ENCODE results near the gene RARB. TPM values are rescaled to one million over a fixed set of nuclear protein-coding genes. Genes with fewer than 3 reads are reported as not detected.

RARB gene
- total and polyA plus RNA-seq, 4 experiments from 2014 or later, result 0.07 TPM; not detected in 3

GRCh38 chr3:25423780-25424588, 4.1 kb upstream of the RARB start:
- Histone ChIP-seq H3K4me3 (ENCODE audit: low read length in 2 of 2) (no peak overlapping the region), H3K9me3 (ENCODE audit: control insufficient read depth in 1 of 2, low read length in 2 of 2) (no peaks in the 10 kb centered on the region), H3K27ac (ENCODE audit: low read depth, low read length) (no peak overlapping the region), H3K36me3 (ENCODE audit: insufficient read depth, low read length) (no peaks in the 10 kb centered on the region), H3K4me1 (ENCODE audit: insufficient read depth, low read length) (no peaks in the 10 kb centered on the region), H3K27me3 (ENCODE audit: insufficient read depth, low read length) (no peaks in the 10 kb centered on the region)
- ChIA-PET CTCF (ENCODE audit: partially characterized antibody) (no interaction called here), POLR2A (ENCODE audit: partially characterized antibody) (no interaction called here)
- Mint-ChIP-seq H3K9me3 (peaks cover 0 to 5% (median under 1%) of the 10 kb centered on the region in 8 donors), H3K27ac (no peak overlapping the region), H3K4me3 (no peak overlapping the region), H3K27me3 (peaks cover 12 to 13% of the 10 kb centered on the region in 2 donors), H3K4me1 (peaks cover 0 to 4% (median 3%) of the 10 kb centered on the region in 4 donors), H3K36me3 (no peaks in the 10 kb centered on the region)
- intact Hi-C loops (cut with micrococcal nuclease), result no loop called here
- DNase-seq, result no peak

- H3K27me3 Mint-ChIP-seq, result peaks cover 12 to 13% of the 10 kb centered on the region in 2 donors
- POLR2A ChIA-PET (ENCODE audit: partially characterized antibody), result no interaction called here
- no peak overlapping the region for H3K4me3 ChIP-seq (ENCODE audit: low read length in 2 of 2)
- CTCF ChIA-PET (ENCODE audit: partially characterized antibody), result no interaction called here
- H3K36me3 Mint-ChIP-seq, result no peaks in the 10 kb centered on the region
- no peak overlapping the region for H3K27ac ChIP-seq (ENCODE audit: low read depth, low read length)
- no peak for DNase-seq
- no peak overlapping the region for H3K27ac Mint-ChIP-seq
- no peak overlapping the region for H3K4me3 Mint-ChIP-seq
- H3K27me3 ChIP-seq (ENCODE audit: insufficient read depth, low read length), result no peaks in the 10 kb centered on the region
- no peaks in the 10 kb centered on the region for H3K4me1 ChIP-seq (ENCODE audit: insufficient read depth, low read length)
- H3K36me3 ChIP-seq (ENCODE audit: insufficient read depth, low read length), result no peaks in the 10 kb centered on the region
- no peaks in the 10 kb centered on the region for H3K9me3 ChIP-seq (ENCODE audit: control insufficient read depth in 1 of 2, low read length in 2 of 2)
- peaks cover 0 to 4% (median 3%) of the 10 kb centered on the region in 4 donors for H3K4me1 Mint-ChIP-seq
- peaks cover 0 to 5% (median 0%) of the 10 kb centered on the region in 8 donors for H3K9me3 Mint-ChIP-seq
- intact Hi-C loops (cut with micrococcal nuclease), result no loop called here
Measured at GRCh38 chr3:25424614-25425013, 3.4 kb upstream of the RARB start.

GRCh38 chr3:25426408-25426807, 1.7 kb upstream of the RARB start:
- intact Hi-C loops (cut with micrococcal nuclease), result no loop called here
- POLR2A ChIA-PET (ENCODE audit: partially characterized antibody), result no interaction called here
- H3K27me3 Mint-ChIP-seq, result peaks cover 12 to 15% of the 10 kb centered on the region in 2 donors

DNA sequence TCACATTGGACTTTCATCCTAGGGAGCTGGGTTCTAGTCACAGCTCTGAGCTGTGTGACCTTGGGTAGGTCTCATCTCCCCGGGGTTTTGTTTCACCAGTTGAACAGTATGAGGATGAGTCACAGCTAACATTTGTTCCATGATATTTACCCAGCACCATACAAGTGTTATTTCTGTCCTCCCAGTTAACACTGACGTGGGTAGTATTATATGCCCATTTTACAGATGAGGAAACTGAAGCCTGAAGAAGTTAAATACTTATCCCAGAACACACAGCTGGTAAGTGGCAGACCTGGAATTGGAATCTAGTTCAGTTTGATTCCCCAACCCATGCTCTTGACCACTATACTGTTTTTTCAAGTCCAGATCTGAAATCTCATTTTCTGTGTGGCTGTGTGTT, 908 bp upstream of the RARB start:
- Mint-ChIP-seq H3K9me3 (peaks cover 0 to 5% (median 0%) of the 10 kb centered on the region in 8 donors), H3K4me3 (no peak overlapping the region), H3K27me3 (peaks cover 12 to 15% of the 10 kb centered on the region in 2 donors), H3K27ac (no peak overlapping the region), H3K4me1 (peaks cover 0 to 4% (median 3%) of the 10 kb centered on the region in 4 donors), H3K36me3 (no peaks in the 10 kb centered on the region)
- ChIA-PET POLR2A (ENCODE audit: partially characterized antibody) (no interaction called here), CTCF (ENCODE audit: partially characterized antibody) (no interaction called here)
- intact Hi-C loops (cut with micrococcal nuclease), result no loop called here
- Histone ChIP-seq H3K27ac (ENCODE audit: low read depth, low read length) (no peak overlapping the region), H3K4me1 (ENCODE audit: insufficient read depth, low read length) (no peaks in the 10 kb centered on the region), H3K36me3 (ENCODE audit: insufficient read depth, low read length) (no peaks in the 10 kb centered on the region), H3K9me3 (ENCODE audit: control insufficient read depth in 1 of 2, low read length in 2 of 2) (no peaks in the 10 kb centered on the region), H3K4me3 (ENCODE audit: low read length in 2 of 2) (no peak overlapping the region), H3K27me3 (ENCODE audit: insufficient read depth, low read length) (peaks cover 4% of the 10 kb centered on the region)
- no peak for DNase-seq

More at GRCh38 chr3:25426408-25426807, 1.7 kb upstream of the RARB start:
- H3K27me3 ChIP-seq (ENCODE audit: insufficient read depth, low read length), result peaks cover 4% of the 10 kb centered on the region
- DNase-seq, result no peak
- no peak overlapping the region for H3K27ac ChIP-seq (ENCODE audit: low read depth, low read length)
- Mint-ChIP-seq H3K36me3 (no peaks in the 10 kb centered on the region), H3K4me1 (peaks cover 0 to 4% (median 3%) of the 10 kb centered on the region in 4 donors), H3K27ac (no peak overlapping the region), H3K9me3 (peaks cover 0 to 5% (median 0%) of the 10 kb centered on the region in 8 donors), H3K4me3 (no peak overlapping the region)
- no peaks in the 10 kb centered on the region for H3K4me1 ChIP-seq (ENCODE audit: insufficient read depth, low read length)
- no peaks in the 10 kb centered on the region for H3K36me3 ChIP-seq (ENCODE audit: insufficient read depth, low read length)
- CTCF ChIA-PET (ENCODE audit: partially characterized antibody), result no interaction called here
- H3K4me3 ChIP-seq (ENCODE audit: low read length in 2 of 2), result no peak overlapping the region
- H3K9me3 ChIP-seq (ENCODE audit: control insufficient read depth in 1 of 2, low read length in 2 of 2), result no peaks in the 10 kb centered on the region

GRCh38 chr3:25427563-25427941, 511 bp upstream of the RARB start:
- DNase-seq, result no peak
- Histone ChIP-seq H3K4me1 (ENCODE audit: insufficient read depth, low read length) (no peaks in the 10 kb centered on the region), H3K27me3 (ENCODE audit: insufficient read depth, low read length) (peaks cover 4% of the 10 kb centered on the region), H3K4me3 (ENCODE audit: low read length in 2 of 2) (no peak overlapping the region), H3K36me3 (ENCODE audit: insufficient read depth, low read length) (no peaks in the 10 kb centered on the region), H3K9me3 (ENCODE audit: control insufficient read depth in 1 of 2, low read length in 2 of 2) (no peaks in the 10 kb centered on the region), H3K27ac (ENCODE audit: low read depth, low read length) (no peak overlapping the region)
- POLR2A ChIA-PET (ENCODE audit: partially characterized antibody), result no interaction called here
- H3K4me3 Mint-ChIP-seq, result no peak overlapping the region
- no peak overlapping the region for H3K27ac Mint-ChIP-seq
- no peaks in the 10 kb centered on the region for H3K36me3 Mint-ChIP-seq
- CTCF ChIA-PET (ENCODE audit: partially characterized antibody), result no interaction called here
- H3K9me3 Mint-ChIP-seq, result peaks cover 0 to 5% (median 0%) of the 10 kb centered on the region in 8 donors
- H3K27me3 Mint-ChIP-seq, result peaks cover 12 to 15% of the 10 kb centered on the region in 2 donors
- H3K4me1 Mint-ChIP-seq, result peaks cover 0 to 4% (median 3%) of the 10 kb centered on the region in 4 donors
- intact Hi-C loops (cut with micrococcal nuclease), result no loop called here

- intact Hi-C loops (cut with micrococcal nuclease), result no loop called here
- H3K4me1 Mint-ChIP-seq, result peaks cover 0 to 4% (median 3%) of the 10 kb centered on the region in 4 donors
Measured at GRCh38 chr3:25428789-25429335, 799 bp downstream of the RARB start.

DNA sequence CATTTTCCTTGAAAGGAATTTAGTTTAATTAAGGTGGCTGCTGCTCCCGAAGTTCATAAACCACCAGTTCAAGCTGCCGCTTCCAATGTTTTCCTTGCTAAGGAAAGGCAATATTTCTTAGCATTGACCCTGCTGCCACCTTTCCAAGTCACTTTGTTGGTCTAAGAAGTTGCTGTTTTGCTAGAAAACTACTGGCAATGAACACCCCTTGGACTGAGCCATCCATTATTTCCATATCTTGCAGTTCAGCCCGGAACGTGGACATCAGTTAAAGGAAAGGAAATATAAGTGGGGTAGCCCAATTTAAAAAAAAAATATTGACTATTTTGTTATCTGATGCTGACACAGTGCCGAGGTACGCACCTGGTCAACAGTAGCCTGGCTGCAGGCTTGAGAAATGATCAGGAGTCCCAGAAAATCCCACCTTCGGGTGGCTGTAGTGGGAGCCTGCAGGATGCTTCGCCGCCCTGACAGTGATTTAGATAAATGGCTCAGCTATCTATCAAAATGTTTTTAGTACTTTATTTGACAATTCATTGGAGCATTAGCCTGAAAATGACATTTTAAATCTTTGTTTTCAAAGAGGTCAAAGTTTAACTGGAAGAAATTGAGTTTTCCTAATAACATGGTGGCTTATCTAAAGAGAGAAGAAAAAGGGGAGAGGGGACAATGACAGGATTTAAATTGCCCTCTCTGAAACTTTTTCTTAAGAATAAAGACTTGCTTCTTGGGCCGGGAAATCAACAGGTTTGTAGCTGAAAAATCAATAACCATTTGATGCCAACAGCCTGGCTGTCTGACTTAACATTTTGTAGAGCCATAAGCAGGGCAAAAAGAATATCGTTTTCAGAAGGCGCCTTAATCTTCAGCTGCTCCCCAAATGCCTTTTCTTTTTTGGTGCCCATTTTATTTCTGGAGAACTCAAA, 1.6 kb downstream of the RARB start:
- Histone ChIP-seq H3K4me3 (ENCODE audit: low read length in 2 of 2) (no peak overlapping the region), H3K4me1 (ENCODE audit: insufficient read depth, low read length) (no peaks in the 10 kb centered on the region), H3K9me3 (ENCODE audit: control insufficient read depth in 1 of 2, low read length in 2 of 2) (no peaks in the 10 kb centered on the region), H3K27ac (ENCODE audit: low read depth, low read length) (no peak overlapping the region), H3K36me3 (ENCODE audit: insufficient read depth, low read length) (no peaks in the 10 kb centered on the region), H3K27me3 (ENCODE audit: insufficient read depth, low read length) (peaks cover 4% of the 10 kb centered on the region)
- no peak for DNase-seq
- Mint-ChIP-seq H3K9me3 (peaks cover 0 to 5% (median 0%) of the 10 kb centered on the region in 8 donors), H3K4me3 (no peak overlapping the region), H3K27me3 (peaks cover 13 to 16% of the 10 kb centered on the region in 2 donors), H3K4me1 (peaks cover 0 to 4% (median 3%) of the 10 kb centered on the region in 4 donors), H3K36me3 (no peaks in the 10 kb centered on the region), H3K27ac (no peak overlapping the region)
- POLR2A ChIA-PET (ENCODE audit: partially characterized antibody), result no interaction called here
- CTCF ChIA-PET (ENCODE audit: partially characterized antibody), result no interaction called here
- intact Hi-C loops (cut with micrococcal nuclease), result no loop called here

More at GRCh38 chr3:25428789-25429335, 799 bp downstream of the RARB start:
- H3K9me3 ChIP-seq (ENCODE audit: control insufficient read depth in 1 of 2, low read length in 2 of 2), result no peaks in the 10 kb centered on the region
- no peak overlapping the region for H3K4me3 Mint-ChIP-seq
- H3K36me3 ChIP-seq (ENCODE audit: insufficient read depth, low read length), result no peaks in the 10 kb centered on the region
- peaks cover 0 to 5% (median 0%) of the 10 kb centered on the region in 8 donors for H3K9me3 Mint-ChIP-seq
- H3K36me3 Mint-ChIP-seq, result no peaks in the 10 kb centered on the region
- no peaks in the 10 kb centered on the region for H3K4me1 ChIP-seq (ENCODE audit: insufficient read depth, low read length)
- H3K27ac Mint-ChIP-seq, result no peak overlapping the region
- peaks cover 4% of the 10 kb centered on the region for H3K27me3 ChIP-seq (ENCODE audit: insufficient read depth, low read length)
- peaks cover 14 to 16% of the 10 kb centered on the region in 2 donors for H3K27me3 Mint-ChIP-seq
- ChIA-PET POLR2A (ENCODE audit: partially characterized antibody) (no interaction called here), CTCF (ENCODE audit: partially characterized antibody) (no interaction called here)
- no peak overlapping the region for H3K27ac ChIP-seq (ENCODE audit: low read depth, low read length)
- DNase-seq, result no peak
- no peak overlapping the region for H3K4me3 ChIP-seq (ENCODE audit: low read length in 2 of 2)

Data from CD4-positive, alpha-beta memory T cell (primary cell).